GM19043 (cell line): ENCODE data around the gene IFT74.

Experiments used
- ATAC-seq: cut with Tn5 transposase; IDR thresholded peaks from one replicate; pipeline ENCODE4 v1.9.1; 2021; ENCODE audit warnings: low read depth; ENCODE audit not compliant: unreplicated experiment

IFT74 gene

GRCh38 chr9:26973989-26974388 is 17.8 kb downstream of the IFT74 start:
- ATAC-seq = no peak

- ATAC-seq = no peak
These were observed 18.7 kb downstream of the IFT74 start for GRCh38 chr9:26974927-26975326.

- ATAC-seq = no peak
These were observed 19.8 kb downstream of the IFT74 start for GRCh38 chr9:26975728-26976707.

- peak; percentile 91 for ATAC-seq
These were observed 27.1 kb downstream of the IFT74 start for GRCh38 chr9:26983340-26983739.

GRCh38 chr9:26995810-26996209 is 39.6 kb downstream of the IFT74 start:
- no peak for ATAC-seq

GRCh38 chr9:27003426-27004077 is 47.3 kb downstream of the IFT74 start:
- ATAC-seq = no peak

- ATAC-seq = no peak
These were observed 49.3 kb downstream of the IFT74 start, which contains the start of gene LRRC19 for GRCh38 chr9:27005491-27005890. Gene LRRC19 (minus strand): TSS chr9:27005672. CDS start chr9:26999694, 5,978 bp downstream.

GRCh38 chr9:27019589-27019988 is 63.4 kb downstream of the IFT74 start:
- no peak for ATAC-seq

GRCh38 chr9:27022920-27023319 is 66.7 kb downstream of the IFT74 start:
- ATAC-seq = no peak

- no peak for ATAC-seq
These were observed 73.0 kb downstream of the IFT74 start for GRCh38 chr9:27029186-27029585.

GRCh38 chr9:27033815-27034403 is 77.7 kb downstream of the IFT74 start:
- ATAC-seq = peak; percentile 83

- ATAC-seq = no peak
These were observed 81.3 kb downstream of the IFT74 start for GRCh38 chr9:27037499-27037898.

- ATAC-seq = no peak
These were observed 85.5 kb downstream of the IFT74 start for GRCh38 chr9:27041746-27042145.

- no peak for ATAC-seq
These were observed 86.3 kb downstream of the IFT74 start for GRCh38 chr9:27042476-27042875.

GRCh38 chr9:27043176-27043575 is 87.0 kb downstream of the IFT74 start:
- no peak for ATAC-seq

GRCh38 chr9:27047136-27047535 is 90.9 kb downstream of the IFT74 start:
- no peak for ATAC-seq

- ATAC-seq = no peak
These were observed 97.3 kb downstream of the IFT74 start for GRCh38 chr9:27053369-27054022.

GRCh38 chr9:27054125-27054524 is 97.9 kb downstream of the IFT74 start:
- no peak for ATAC-seq

- no peak for ATAC-seq
These were observed 98.6 kb downstream of the IFT74 start for GRCh38 chr9:27054841-27055240.

GRCh38 chr9:27059412-27059811 is 103.2 kb downstream of the IFT74 start:
- no peak for ATAC-seq

GRCh38 chr9:27059907-27060306 is 103.7 kb downstream of the IFT74 start:
- no peak for ATAC-seq
